Mucosa of stomach (tissue), 1 donor: Measurements from ENCODE around the gene RHPN2.
"Not testable (repeated sequence)": the region's sequence is repeated elsewhere in the genome, so short reads cannot be mapped to it uniquely, and the experiment has no call there.

ENCODE experiments used
- H3K27me3 ChIP-seq: one replicate; pipeline ENCODE4 v1.7.0; 2013; ENCODE audit warnings: mild to moderate bottlenecking, low read length; ENCODE audit not compliant: control insufficient read depth, insufficient read depth
- H3K36me3 ChIP-seq: one replicate; pipeline ENCODE4 v1.7.0; 2013; ENCODE audit warnings: low read length; ENCODE audit not compliant: control insufficient read depth, insufficient read depth
- H3K4me1 ChIP-seq: one replicate; pipeline ENCODE4 v1.7.0; 2013; ENCODE audit warnings: mild to moderate bottlenecking, low read length; ENCODE audit not compliant: control insufficient read depth, insufficient read depth
- H3K4me3 ChIP-seq: one replicate; pipeline ENCODE4 v1.7.0; 2013; ENCODE audit warnings: low read length
- H3K9ac ChIP-seq: one replicate; pipeline ENCODE4 v1.7.0; 2013; ENCODE audit warnings: mild to moderate bottlenecking, low read length, moderate library complexity
- H3K9me3 ChIP-seq: one replicate; pipeline ENCODE4 v1.7.0; 2013; ENCODE audit warnings: mild to moderate bottlenecking, low read length, moderate library complexity; ENCODE audit not compliant: control insufficient read depth
- donor health status: Pancreatic carcinoma.

The RHPN2 gene

DNA sequence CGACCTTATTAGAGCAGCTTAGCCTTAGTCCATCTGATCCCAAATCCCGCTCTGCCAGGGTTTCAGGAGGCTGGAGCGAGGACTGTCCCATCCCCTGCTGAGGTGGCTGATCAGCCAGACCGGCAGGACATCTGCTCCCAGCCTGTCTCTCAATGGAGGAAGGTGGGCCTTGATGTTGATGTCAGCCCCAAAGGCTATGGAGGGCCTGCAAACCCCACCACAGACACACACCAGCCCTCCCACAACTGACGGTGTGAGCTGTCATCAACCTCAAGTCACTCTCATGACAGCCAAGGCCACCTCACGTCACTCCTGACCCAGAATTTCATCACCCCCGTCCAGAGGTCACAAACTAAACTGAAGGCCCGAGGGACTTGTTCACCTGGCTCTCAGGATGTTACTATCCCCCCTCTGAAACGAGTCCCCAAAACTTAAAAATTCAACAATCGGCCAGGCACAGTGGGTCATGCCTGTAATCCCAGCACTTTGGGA lies 25.5 kb downstream of the RHPN2 start:
- Histone ChIP-seq H3K4me1 (peaks cover 38% of the 10 kb centered on the region), H3K9ac (no peak overlapping the region), H3K36me3 (no peaks in the 10 kb centered on the region)

DNA sequence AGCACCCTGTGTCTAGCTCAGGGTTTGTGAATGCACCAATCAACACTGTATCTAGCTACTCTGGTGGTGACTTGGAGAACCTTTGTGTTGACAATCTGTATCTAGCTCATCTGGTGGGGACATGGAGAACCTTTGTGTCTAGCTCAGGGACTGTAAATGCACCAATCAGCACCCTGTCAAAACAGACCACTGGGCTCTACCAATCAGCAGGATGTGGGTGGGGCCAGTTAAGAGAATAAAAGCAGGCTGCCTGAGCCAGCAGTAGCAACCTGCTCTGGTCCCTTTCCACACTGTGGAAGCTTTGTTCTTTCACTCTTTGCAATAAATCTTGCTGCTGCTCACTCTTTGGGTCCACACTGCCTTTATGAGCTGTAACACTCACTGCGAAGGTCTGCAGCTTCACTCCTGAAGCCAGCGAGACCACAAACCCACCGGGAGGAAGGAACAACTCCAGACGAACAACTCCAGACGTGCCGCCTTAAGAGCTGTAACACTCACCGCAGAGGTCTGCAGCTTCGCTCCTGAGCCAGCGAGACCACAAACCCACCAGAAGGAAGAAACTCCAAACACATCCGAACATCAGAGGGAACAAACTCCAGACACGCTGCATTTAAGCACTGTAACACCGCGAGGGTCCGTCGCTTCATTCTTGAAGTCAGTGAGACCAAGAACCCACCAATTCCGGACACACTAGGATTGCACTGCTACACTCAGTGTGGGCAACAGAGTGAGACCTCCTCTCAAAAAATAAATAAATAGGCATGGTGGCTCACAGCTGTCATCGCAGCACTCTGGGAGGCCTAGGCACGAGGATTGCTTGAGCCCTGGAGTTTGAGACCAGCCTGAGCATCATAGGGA lies 27.3 kb downstream of the RHPN2 start:
- not testable (repeated sequence) for H3K27me3 ChIP-seq, H3K9ac ChIP-seq, H3K4me3 ChIP-seq, H3K9me3 ChIP-seq, H3K36me3 ChIP-seq
- H3K4me1 ChIP-seq: peaks cover 44% of the 10 kb centered on the region

More for the DNA sequence above, 25.5 kb downstream of the RHPN2 start:
- H3K27me3 ChIP-seq: no peaks in the 10 kb centered on the region
- H3K9me3 ChIP-seq: no peaks in the 10 kb centered on the region
- no peak overlapping the region for H3K4me3 ChIP-seq

DNA sequence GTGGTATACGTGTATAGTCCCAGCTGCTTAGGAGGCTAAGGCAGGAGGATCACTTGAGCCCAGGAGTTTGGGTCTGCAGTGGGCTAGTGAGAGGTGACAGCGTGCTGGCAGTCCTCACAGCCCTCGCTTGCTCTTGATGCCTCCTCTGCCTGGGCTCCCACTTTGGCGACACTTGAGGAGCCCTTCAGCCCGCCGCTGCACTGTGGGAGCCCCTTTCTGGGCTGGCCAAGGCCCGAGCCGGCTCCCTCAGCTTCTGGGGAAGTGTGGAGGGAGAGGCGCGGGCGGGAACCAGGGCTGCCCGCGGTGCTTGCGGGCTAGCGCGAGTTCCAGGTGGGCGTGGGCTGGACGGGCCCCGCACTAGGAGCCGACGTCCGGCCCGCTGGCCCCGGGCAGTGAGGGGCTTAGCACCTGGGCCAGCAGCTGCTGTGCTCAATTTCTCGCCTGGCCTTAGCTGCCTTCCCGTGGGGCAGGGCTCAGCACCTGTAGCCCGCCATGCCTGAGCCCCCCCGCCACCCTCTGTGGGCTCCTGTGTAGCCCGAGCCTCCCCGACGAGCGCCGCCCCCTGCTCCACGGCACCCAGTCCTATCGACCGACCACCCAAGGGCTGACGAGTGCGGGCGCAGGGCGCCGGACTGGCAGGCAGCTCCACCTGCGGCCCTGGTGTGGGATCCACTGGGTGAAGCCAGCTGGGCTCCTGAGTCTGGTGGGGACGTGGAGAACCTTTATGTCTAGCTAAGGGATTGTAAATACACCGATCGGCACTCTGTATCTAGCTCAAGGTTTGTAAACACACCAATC lies 28.1 kb downstream of the RHPN2 start:
- not testable (repeated sequence) for H3K9ac ChIP-seq, H3K9me3 ChIP-seq, H3K4me3 ChIP-seq, H3K36me3 ChIP-seq, H3K27me3 ChIP-seq
- peaks cover 40% of the 10 kb centered on the region for H3K4me1 ChIP-seq

DNA sequence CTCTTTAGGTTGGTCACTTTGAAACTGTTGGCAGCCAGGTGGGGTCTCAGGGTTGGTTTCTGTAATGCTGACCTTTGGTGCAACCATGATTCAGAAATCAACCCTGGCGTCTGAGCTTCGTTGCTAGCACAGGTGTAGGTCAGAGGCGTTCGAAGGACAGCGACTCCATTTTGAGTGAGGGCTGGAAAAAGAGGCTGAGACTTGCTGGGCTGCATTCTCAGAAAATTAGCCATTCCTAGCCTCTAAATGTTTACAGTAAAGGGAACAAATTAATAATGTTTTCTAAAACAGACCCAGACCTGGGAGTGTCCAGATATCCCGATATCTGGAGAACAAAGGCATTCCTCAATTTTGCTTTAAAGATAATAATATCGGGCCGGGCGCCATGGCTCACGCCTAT lies 29.2 kb downstream of the RHPN2 start:
- no peak overlapping the region for H3K4me3 ChIP-seq
- no peaks in the 10 kb centered on the region for H3K27me3 ChIP-seq
- H3K9ac ChIP-seq: no peak overlapping the region
- no peaks in the 10 kb centered on the region for H3K9me3 ChIP-seq
- no peaks in the 10 kb centered on the region for H3K36me3 ChIP-seq
- peaks cover 29% of the 10 kb centered on the region for H3K4me1 ChIP-seq

DNA sequence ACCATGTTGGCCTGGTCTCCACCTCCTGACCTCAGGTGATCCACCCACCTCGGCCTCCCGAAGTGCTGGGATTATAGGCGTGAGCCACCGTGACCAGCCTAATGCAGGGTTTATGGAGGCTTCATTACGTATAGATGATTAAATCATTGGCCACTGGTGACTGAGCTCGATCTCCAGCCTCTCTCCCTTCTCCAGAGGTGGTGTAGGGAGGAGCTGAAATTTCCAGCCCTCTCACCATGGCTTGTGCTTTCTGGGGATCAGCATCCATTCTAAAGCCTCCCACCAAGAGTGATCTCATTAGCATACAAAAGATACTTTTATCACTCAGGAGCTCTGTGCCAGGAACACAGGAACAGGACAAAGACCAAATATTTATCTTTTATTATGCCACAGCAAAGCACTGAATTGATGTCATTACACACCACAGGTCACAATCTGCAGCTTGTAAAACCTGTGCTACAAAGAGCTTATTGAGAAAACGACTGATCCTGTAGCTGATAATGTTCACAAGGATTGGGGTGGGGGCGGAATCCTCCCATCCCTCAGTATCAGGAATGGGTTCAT lies 32.4 kb downstream of the RHPN2 start:
- Histone ChIP-seq H3K4me3 (no peak overlapping the region), H3K4me1 (peaks cover 23% of the 10 kb centered on the region), H3K36me3 (no peaks in the 10 kb centered on the region), H3K9me3 (no peaks in the 10 kb centered on the region), H3K27me3 (no peaks in the 10 kb centered on the region), H3K9ac (no peak overlapping the region)

DNA sequence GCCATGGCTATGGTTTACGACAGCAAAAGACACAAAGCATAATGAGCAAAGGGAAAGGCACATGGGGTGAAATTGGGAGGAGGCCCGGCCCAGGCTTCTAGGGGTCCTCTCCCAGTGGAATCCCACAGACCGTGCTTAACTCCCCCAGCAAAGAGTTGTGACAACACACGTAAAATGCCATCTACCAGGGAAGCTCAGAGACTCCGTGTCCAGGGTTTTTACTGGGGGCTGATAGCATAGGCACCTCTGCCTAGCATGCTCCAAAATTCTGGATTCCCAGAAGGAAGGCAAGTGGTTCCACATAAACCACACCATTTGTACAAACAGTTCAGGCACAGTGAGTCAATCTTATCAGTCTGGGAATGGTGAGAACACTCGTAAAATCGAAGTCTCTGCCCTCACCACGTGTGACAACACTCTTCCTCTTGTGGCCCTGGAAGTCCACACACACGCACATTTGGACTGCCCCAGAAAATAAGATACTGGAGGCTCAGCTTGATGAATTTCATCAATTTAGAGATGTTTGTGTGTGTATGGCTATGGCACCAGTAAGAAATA lies 34.9 kb downstream of the RHPN2 start:
- H3K36me3 ChIP-seq: no peaks in the 10 kb centered on the region
- H3K9me3 ChIP-seq: no peaks in the 10 kb centered on the region
- no peak overlapping the region for H3K4me3 ChIP-seq
- H3K27me3 ChIP-seq: no peaks in the 10 kb centered on the region
- H3K9ac ChIP-seq: no peak overlapping the region
- peaks cover 27% of the 10 kb centered on the region for H3K4me1 ChIP-seq

DNA sequence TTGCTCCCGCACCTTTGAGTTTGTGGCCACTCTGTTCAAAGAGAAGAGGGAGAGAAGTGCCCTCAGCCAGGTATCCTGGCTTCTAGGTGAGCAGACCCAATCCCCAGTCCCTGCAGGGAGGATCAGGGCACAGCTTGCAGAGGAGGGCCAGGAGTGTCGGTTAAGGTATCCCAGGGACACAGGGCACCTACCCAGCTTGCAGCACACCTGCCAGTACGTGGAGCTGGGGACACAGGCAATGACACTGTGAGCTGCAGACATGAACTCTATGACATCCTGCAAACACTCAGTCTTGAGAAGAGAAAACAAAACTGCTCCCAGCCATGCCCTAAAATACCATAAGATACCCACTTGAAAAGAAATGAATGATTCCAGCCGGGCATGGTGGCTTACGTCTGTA lies 38.1 kb downstream of the RHPN2 start:
- peaks cover 13% of the 10 kb centered on the region for H3K4me1 ChIP-seq

DNA sequence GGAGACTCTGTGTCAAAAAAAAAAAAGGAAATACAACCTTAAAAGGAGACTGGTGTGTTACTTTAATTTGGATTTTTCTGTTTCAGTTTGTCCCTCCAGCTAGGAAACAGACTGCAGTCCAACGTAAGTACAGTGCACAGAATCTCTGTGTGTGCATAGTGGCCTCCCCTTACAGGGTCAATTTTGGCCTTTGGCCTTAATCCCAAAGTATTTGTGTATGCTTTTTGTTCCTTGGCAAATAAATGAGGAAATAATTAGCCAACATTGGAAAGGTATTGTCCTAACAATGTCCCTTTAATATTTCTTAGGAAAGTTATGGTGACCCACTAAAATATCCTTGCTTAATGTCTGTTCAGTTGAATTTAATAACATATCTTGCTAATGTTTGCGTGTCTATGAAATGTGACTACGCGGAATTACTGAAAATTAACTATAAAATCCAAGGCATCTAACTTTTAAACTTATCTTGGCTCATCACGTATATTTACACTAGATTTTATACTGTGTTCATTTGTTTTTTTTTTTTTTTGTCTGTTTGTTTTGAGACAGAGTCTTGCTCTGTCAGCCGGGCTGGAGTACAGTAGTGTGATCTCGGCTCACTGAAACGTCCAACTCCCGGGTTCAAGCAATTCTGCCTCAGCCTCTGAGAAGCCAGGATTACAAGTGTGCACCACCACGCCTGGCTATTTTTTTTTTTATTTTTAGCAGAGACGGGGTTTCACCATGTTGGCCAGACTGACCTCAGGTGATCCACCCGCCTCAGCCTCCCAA lies 39.0 kb downstream of the RHPN2 start:
- H3K9ac ChIP-seq, H3K9me3 ChIP-seq, H3K4me3 ChIP-seq, H3K36me3 ChIP-seq, H3K27me3 ChIP-seq: not testable (repeated sequence)
- peaks cover 13% of the 10 kb centered on the region for H3K4me1 ChIP-seq

More for the DNA sequence above, 38.1 kb downstream of the RHPN2 start:
- not testable (repeated sequence) for H3K4me3 ChIP-seq, H3K9me3 ChIP-seq, H3K36me3 ChIP-seq, H3K27me3 ChIP-seq, H3K9ac ChIP-seq

DNA sequence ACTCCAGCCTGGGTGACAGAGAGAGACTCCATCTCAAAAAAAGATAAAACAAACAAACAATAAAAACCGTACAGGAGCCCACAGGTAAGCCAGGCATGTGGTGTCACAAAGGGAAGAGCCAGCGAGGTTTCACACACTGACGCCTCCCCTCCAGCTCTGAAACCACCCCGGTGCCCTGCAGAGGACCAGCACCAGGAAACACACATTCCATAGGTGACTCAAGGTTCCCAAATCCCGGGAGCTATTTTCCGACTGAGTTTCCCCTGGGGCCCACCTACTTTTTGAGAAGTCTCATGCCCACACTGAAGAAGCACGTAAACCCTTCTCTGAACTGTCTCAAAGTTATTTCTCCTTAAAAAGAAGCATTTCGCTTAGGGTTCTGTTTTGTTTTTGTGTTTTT lies 40.3 kb downstream of the RHPN2 start:
- H3K4me1 ChIP-seq: peaks cover 8% of the 10 kb centered on the region
- no peaks in the 10 kb centered on the region for H3K9me3 ChIP-seq
- H3K36me3 ChIP-seq: no peaks in the 10 kb centered on the region
- H3K27me3 ChIP-seq: no peaks in the 10 kb centered on the region
- H3K4me3 ChIP-seq: no peak overlapping the region
- no peak overlapping the region for H3K9ac ChIP-seq

DNA sequence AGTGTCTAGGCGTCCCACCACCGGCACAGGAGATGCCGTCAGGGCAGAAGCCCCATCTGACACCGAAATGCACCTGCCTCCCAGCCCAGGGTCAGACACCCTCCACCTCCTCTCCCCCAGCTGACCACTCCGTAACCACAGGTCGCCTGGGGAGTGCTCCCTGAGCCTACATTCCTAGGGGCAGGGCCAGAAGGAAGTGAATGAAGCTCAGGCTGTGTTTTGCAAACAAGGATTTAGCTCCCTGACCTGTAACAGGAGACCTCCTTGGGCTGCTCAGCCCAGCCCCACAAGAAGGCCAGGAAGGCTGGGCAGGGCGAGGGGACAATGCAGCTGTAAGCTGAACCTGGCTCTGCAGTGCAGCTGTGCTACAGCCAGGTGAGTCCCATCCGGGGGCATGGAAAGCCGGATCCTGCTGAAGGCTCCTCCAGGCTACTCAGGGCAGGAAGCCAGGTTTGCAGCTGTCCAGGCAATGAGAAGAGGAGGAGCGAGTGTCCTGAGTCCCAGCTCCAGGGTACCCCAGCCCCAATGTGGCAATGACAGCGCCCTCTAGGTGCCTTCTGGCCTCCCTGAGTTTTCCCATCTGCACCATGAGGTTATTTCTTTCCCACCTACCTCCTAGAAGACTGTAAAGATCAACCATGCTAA lies 42.1 kb downstream of the RHPN2 start:
- no peak overlapping the region for H3K9ac ChIP-seq

DNA sequence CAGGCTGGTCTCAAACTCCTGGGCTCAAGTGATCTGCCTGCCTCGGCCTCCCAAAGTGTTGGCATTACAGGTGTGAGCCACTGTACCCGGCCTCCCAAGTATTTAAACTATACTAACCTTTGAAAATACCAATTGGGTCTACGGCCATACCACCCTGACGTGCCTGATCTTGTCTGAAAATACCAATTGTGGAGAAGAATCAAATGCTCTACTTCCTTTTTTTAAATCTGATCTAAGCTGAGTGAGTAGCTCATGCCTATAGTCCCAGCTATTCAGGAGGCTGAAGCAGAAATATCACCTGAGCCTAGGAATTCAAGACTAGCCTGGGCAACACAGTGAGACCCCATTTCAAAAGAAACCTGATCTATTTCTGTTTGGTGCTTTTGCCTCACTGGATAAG lies 53.8 kb downstream of the RHPN2 start:
- H3K27me3 ChIP-seq, H3K36me3 ChIP-seq, H3K4me1 ChIP-seq, H3K9me3 ChIP-seq, H3K9ac ChIP-seq, H3K4me3 ChIP-seq: not testable (repeated sequence)

More for the DNA sequence above, 42.1 kb downstream of the RHPN2 start:
- no peaks in the 10 kb centered on the region for H3K36me3 ChIP-seq
- H3K4me3 ChIP-seq: no peak overlapping the region
- H3K27me3 ChIP-seq: no peaks in the 10 kb centered on the region
- peaks cover 8% of the 10 kb centered on the region for H3K4me1 ChIP-seq
- no peaks in the 10 kb centered on the region for H3K9me3 ChIP-seq
